ENCODE measurements around the gene TBX15. TPM values are rescaled to one million over a fixed set of nuclear protein-coding genes. Genes with fewer than 3 reads are reported as not detected.

TBX15 gene
- total RNA-seq, 1 donor from 2014 or later: 0.07 TPM

- Mint-ChIP-seq H3K27me3 (ENCODE audit: low read depth, unreplicated experiment) (peaks cover 3% of the 10 kb centered on the region), H3K27ac (ENCODE audit: unreplicated experiment) (no peak overlapping the region), H3K4me1 (ENCODE audit: low read depth, unreplicated experiment) (no peaks in the 10 kb centered on the region), H3K36me3 (ENCODE audit: low read depth, unreplicated experiment) (no peaks in the 10 kb centered on the region), H3K4me3 (ENCODE audit: unreplicated experiment) (no peak overlapping the region), H3K9me3 (ENCODE audit: unreplicated experiment) (peaks cover 2% of the 10 kb centered on the region)
- H3K9me3 ChIP-seq (ENCODE audit: insufficient read depth, low read depth, low read length): no peaks in the 10 kb centered on the region
- no peaks in the 10 kb centered on the region for H3K27me3 ChIP-seq (ENCODE audit: insufficient read depth, low read length)
- no peak overlapping the region for H3K4me2 ChIP-seq (ENCODE audit: low read length)
- no peak for FAIRE-seq
- no peak overlapping the region for H3K27ac ChIP-seq (ENCODE audit: low read depth, low read length)
- H3K4me3 ChIP-seq (ENCODE audit: insufficient read depth, low read depth, low read length): no peak overlapping the region
- H3K79me2 ChIP-seq (ENCODE audit: insufficient read depth, low read length): no peaks in the 10 kb centered on the region
- no peak overlapping the region for H3K9ac ChIP-seq (ENCODE audit: low read length)
- no peaks in the 10 kb centered on the region for H4K20me1 ChIP-seq (ENCODE audit: insufficient read depth, low read length)
- no peaks in the 10 kb centered on the region for H3K4me1 ChIP-seq (ENCODE audit: insufficient read depth, low read length)
- TF ChIP-seq EZH2 (IDR thresholded peaks at IDR 0.05; ENCODE audit: insufficient read depth, low read length): no peak
- no peak for TF ChIP-seq CTCF (IDR thresholded peaks at IDR 0.05; ENCODE audit: insufficient read depth, low read depth, low read length)
- no peaks in the 10 kb centered on the region for H3K36me3 ChIP-seq (ENCODE audit: insufficient read depth, low read length)
- no peak for DNase-seq (ENCODE audit: low read depth)
- no peak overlapping the region for H2AFZ ChIP-seq (ENCODE audit: low read depth, low read length)
These were observed 91.7 kb downstream of the TBX15 start for GRCh38 chr1:118896416-118896815.

GRCh38 chr1:118894836-118895235 is 93.3 kb downstream of the TBX15 start:
- Histone ChIP-seq H3K79me2 (ENCODE audit: insufficient read depth, low read length) (no peaks in the 10 kb centered on the region), H2AFZ (ENCODE audit: low read depth, low read length) (no peak overlapping the region), H3K27ac (ENCODE audit: low read depth, low read length) (no peak overlapping the region), H3K4me3 (ENCODE audit: insufficient read depth, low read depth, low read length) (no peak overlapping the region), H3K27me3 (ENCODE audit: insufficient read depth, low read length) (no peaks in the 10 kb centered on the region), H3K4me2 (ENCODE audit: low read length) (no peak overlapping the region), H3K9ac (ENCODE audit: low read length) (no peak overlapping the region), H3K36me3 (ENCODE audit: insufficient read depth, low read length) (no peaks in the 10 kb centered on the region), H4K20me1 (ENCODE audit: insufficient read depth, low read length) (no peaks in the 10 kb centered on the region), H3K9me3 (ENCODE audit: insufficient read depth, low read depth, low read length) (no peaks in the 10 kb centered on the region), H3K4me1 (ENCODE audit: insufficient read depth, low read length) (no peaks in the 10 kb centered on the region)
- DNase-seq (ENCODE audit: low read depth) (no peak), FAIRE-seq (no peak)
- no peak overlapping the region for H3K27ac Mint-ChIP-seq (ENCODE audit: unreplicated experiment)
- no peaks in the 10 kb centered on the region for H3K9me3 Mint-ChIP-seq (ENCODE audit: unreplicated experiment)
- peaks cover 3% of the 10 kb centered on the region for H3K27me3 Mint-ChIP-seq (ENCODE audit: low read depth, unreplicated experiment)
- H3K4me3 Mint-ChIP-seq (ENCODE audit: unreplicated experiment): no peak overlapping the region
- no peaks in the 10 kb centered on the region for H3K36me3 Mint-ChIP-seq (ENCODE audit: low read depth, unreplicated experiment)
- TF ChIP-seq CTCF (IDR thresholded peaks at IDR 0.05; ENCODE audit: insufficient read depth, low read depth, low read length) (no peak), EZH2 (IDR thresholded peaks at IDR 0.05; ENCODE audit: insufficient read depth, low read length) (no peak)
- H3K4me1 Mint-ChIP-seq (ENCODE audit: low read depth, unreplicated experiment): no peaks in the 10 kb centered on the region

DNA sequence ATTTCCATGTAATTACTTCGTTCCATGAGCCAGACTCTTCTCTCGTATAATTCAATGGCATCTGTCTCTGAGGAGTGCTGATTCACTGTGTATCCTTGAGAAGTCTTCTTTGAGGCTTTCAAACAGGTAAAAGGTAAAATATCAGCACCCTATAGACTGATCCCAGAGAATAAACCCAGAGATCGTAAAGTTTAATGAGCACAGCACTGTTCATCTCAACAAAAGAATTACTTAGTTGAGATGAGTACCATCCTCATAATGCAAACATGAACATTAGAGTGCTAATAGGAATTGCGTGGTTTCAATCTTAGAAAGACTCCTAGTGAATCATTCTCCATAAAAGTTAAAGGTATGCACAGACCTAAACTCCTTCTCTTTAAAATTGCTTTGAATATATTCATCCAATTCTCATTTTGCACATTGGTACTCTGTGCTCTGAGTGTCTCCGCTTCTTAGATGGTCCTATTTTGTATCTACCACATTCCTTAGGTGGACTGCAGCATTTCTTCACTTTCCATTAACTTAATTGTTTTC is 97.2 kb downstream of the TBX15 start:
- Mint-ChIP-seq H3K36me3 (ENCODE audit: low read depth, unreplicated experiment) (no peaks in the 10 kb centered on the region), H3K27ac (ENCODE audit: unreplicated experiment) (no peak overlapping the region), H3K4me1 (ENCODE audit: low read depth, unreplicated experiment) (no peaks in the 10 kb centered on the region), H3K27me3 (ENCODE audit: low read depth, unreplicated experiment) (peaks cover 7% of the 10 kb centered on the region), H3K4me3 (ENCODE audit: unreplicated experiment) (no peak overlapping the region), H3K9me3 (ENCODE audit: unreplicated experiment) (peaks cover under 1% of the 10 kb centered on the region)
- no peak overlapping the region for H3K4me2 ChIP-seq (ENCODE audit: low read length)
- no peaks in the 10 kb centered on the region for H3K79me2 ChIP-seq (ENCODE audit: insufficient read depth, low read length)
- no peak overlapping the region for H3K9ac ChIP-seq (ENCODE audit: low read length)
- TF ChIP-seq CTCF (IDR thresholded peaks at IDR 0.05; ENCODE audit: insufficient read depth, low read depth, low read length) (no peak), EZH2 (IDR thresholded peaks at IDR 0.05; ENCODE audit: insufficient read depth, low read length) (no peak)
- H3K9me3 ChIP-seq (ENCODE audit: insufficient read depth, low read depth, low read length): no peaks in the 10 kb centered on the region
- no peak overlapping the region for H3K27ac ChIP-seq (ENCODE audit: low read depth, low read length)
- H3K4me1 ChIP-seq (ENCODE audit: insufficient read depth, low read length): no peaks in the 10 kb centered on the region
- H3K4me3 ChIP-seq (ENCODE audit: insufficient read depth, low read depth, low read length): no peak overlapping the region
- H2AFZ ChIP-seq (ENCODE audit: low read depth, low read length): no peak overlapping the region
- H3K27me3 ChIP-seq (ENCODE audit: insufficient read depth, low read length): no peaks in the 10 kb centered on the region
- FAIRE-seq (no peak), DNase-seq (ENCODE audit: low read depth) (no peak)
- H3K36me3 ChIP-seq (ENCODE audit: insufficient read depth, low read length): no peaks in the 10 kb centered on the region
- no peaks in the 10 kb centered on the region for H4K20me1 ChIP-seq (ENCODE audit: insufficient read depth, low read length)

All from astrocyte (in vitro differentiated cells and primary cell).